ENCODE data around the gene TGFB2. TPM values are rescaled to one million over a fixed set of nuclear protein-coding genes. Genes with fewer than 3 reads are reported as not detected.

The TGFB2 gene
- polyA plus RNA-seq, 1 donor from 2014 or later: 0.10 TPM

GRCh38 chr1:218394416-218394815 is 49.3 kb downstream of the TGFB2 start:
- TF ChIP-seq SMC3 (conservative IDR thresholded peaks at IDR 0.05; ENCODE audit: poor library complexity) (no peak), CTCF (IDR thresholded peaks at IDR 0.05; ENCODE audit: poor library complexity, severe bottlenecking) (no peak), RAD21 (conservative IDR thresholded peaks at IDR 0.05) (no peak), REST (IDR thresholded peaks at IDR 0.05; ENCODE audit: borderline replicate concordance) (no peak), POLR2AphosphoS5 (IDR thresholded peaks at IDR 0.05) (no peak), EP300 (conservative IDR thresholded peaks at IDR 0.05; ENCODE audit: poor library complexity, severe bottlenecking) (no peak), EZH2 (IDR thresholded peaks at IDR 0.05; ENCODE audit: borderline replicate concordance, insufficient read depth, low read length, poor library complexity, severe bottlenecking) (no peak), MXI1 (conservative IDR thresholded peaks at IDR 0.05; ENCODE audit: poor library complexity, severe bottlenecking) (no peak), TAF1 (IDR thresholded peaks at IDR 0.05; ENCODE audit: low read depth) (no peak)
- Histone ChIP-seq H3K27me3 (ENCODE audit: insufficient read depth, low read depth, low read length) (no peaks in the 10 kb centered on the region), H4K20me1 (ENCODE audit: insufficient read depth) (no peaks in the 10 kb centered on the region), H3F3A (ENCODE audit: insufficient read depth, low read length, poor library complexity, severe bottlenecking) (no peaks in the 10 kb centered on the region), H3K79me2 (replicated peaks; ENCODE audit: insufficient read depth, low read length) (no peaks in the 10 kb centered on the region), H3K27ac (ENCODE audit: low read length) (no peak overlapping the region), H3K36me3 (ENCODE audit: insufficient read depth, low read length) (no peaks in the 10 kb centered on the region), H3K4me2 (ENCODE audit: low read length) (no peak overlapping the region), H3K9me2 (ENCODE audit: insufficient read depth, low read length) (no peaks in the 10 kb centered on the region), H2AFZ (ENCODE audit: low read depth, low read length) (no peak overlapping the region), H3K9ac (ENCODE audit: low read length) (no peak overlapping the region), H3K9me3 (ENCODE audit: low read length) (no peaks in the 10 kb centered on the region), H3K4me3 (ENCODE audit: low read length) (no peak overlapping the region)

GRCh38 chr1:218394989-218395388 is 49.9 kb downstream of the TGFB2 start:
- Histone ChIP-seq H3K4me3 (ENCODE audit: low read length) (no peak overlapping the region), H3K9ac (ENCODE audit: low read length) (no peak overlapping the region), H3K36me3 (ENCODE audit: insufficient read depth, low read length) (no peaks in the 10 kb centered on the region), H3K79me2 (replicated peaks; ENCODE audit: insufficient read depth, low read length) (no peaks in the 10 kb centered on the region), H3K27ac (ENCODE audit: low read length) (no peak overlapping the region), H2AFZ (ENCODE audit: low read depth, low read length) (no peak overlapping the region), H3K9me2 (ENCODE audit: insufficient read depth, low read length) (no peaks in the 10 kb centered on the region), H3K4me2 (ENCODE audit: low read length) (no peak overlapping the region), H3K9me3 (ENCODE audit: low read length) (no peaks in the 10 kb centered on the region), H3K27me3 (ENCODE audit: insufficient read depth, low read depth, low read length) (no peaks in the 10 kb centered on the region), H4K20me1 (ENCODE audit: insufficient read depth) (no peaks in the 10 kb centered on the region), H3F3A (ENCODE audit: insufficient read depth, low read length, poor library complexity, severe bottlenecking) (no peaks in the 10 kb centered on the region)
- TF ChIP-seq MXI1 (conservative IDR thresholded peaks at IDR 0.05; ENCODE audit: poor library complexity, severe bottlenecking): no peak
- TF ChIP-seq REST (IDR thresholded peaks at IDR 0.05; ENCODE audit: borderline replicate concordance): no peak
- no peak for TF ChIP-seq EP300 (conservative IDR thresholded peaks at IDR 0.05; ENCODE audit: poor library complexity, severe bottlenecking)
- TF ChIP-seq EZH2 (IDR thresholded peaks at IDR 0.05; ENCODE audit: borderline replicate concordance, insufficient read depth, low read length, poor library complexity, severe bottlenecking): no peak
- no peak for TF ChIP-seq TAF1 (IDR thresholded peaks at IDR 0.05; ENCODE audit: low read depth)
- TF ChIP-seq POLR2AphosphoS5 (IDR thresholded peaks at IDR 0.05): no peak
- TF ChIP-seq CTCF (IDR thresholded peaks at IDR 0.05; ENCODE audit: poor library complexity, severe bottlenecking): no peak
- TF ChIP-seq SMC3 (conservative IDR thresholded peaks at IDR 0.05; ENCODE audit: poor library complexity): no peak
- no peak for TF ChIP-seq RAD21 (conservative IDR thresholded peaks at IDR 0.05)

All from neural cell (in vitro differentiated cells).